Measurements from ENCODE around the gene MAP3K7CL.

GRCh38 chr21:29149808-29150425 lies 19.5 kb downstream of the MAP3K7CL start:
- TF ChIP-seq POLR2A (IDR thresholded peaks at IDR 0.05): no peak
- TF ChIP-seq, protein P1, sequence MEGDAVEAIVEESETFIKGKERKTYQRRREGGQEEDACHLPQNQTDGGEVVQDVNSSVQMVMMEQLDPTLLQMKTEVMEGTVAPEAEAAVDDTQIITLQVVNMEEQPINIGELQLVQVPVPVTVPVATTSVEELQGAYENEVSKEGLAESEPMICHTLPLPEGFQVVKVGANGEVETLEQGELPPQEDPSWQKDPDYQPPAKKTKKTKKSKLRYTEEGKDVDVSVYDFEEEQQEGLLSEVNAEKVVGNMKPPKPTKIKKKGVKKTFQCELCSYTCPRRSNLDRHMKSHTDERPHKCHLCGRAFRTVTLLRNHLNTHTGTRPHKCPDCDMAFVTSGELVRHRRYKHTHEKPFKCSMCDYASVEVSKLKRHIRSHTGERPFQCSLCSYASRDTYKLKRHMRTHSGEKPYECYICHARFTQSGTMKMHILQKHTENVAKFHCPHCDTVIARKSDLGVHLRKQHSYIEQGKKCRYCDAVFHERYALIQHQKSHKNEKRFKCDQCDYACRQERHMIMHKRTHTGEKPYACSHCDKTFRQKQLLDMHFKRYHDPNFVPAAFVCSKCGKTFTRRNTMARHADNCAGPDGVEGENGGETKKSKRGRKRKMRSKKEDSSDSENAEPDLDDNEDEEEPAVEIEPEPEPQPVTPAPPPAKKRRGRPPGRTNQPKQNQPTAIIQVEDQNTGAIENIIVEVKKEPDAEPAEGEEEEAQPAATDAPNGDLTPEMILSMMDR (IDR thresholded peaks at IDR 0.05): no peak
- TF ChIP-seq POLR2AphosphoS5 (IDR thresholded peaks at IDR 0.05): no peak
- no peak for TF ChIP-seq EP300 (IDR thresholded peaks at IDR 0.05)
